A549 (cell line): ENCODE measurements around the gene IGF2BP1.

Experiments
- CHD2 ChIP-seq: fragments of 150-350 bp; IDR thresholded peaks from 2 replicates; pipeline ENCODE4 v1.6.1; 2014; ENCODE audit warnings: low read length; ENCODE audit not compliant: partially characterized antibody
- CTCF ChIP-seq: fragments of >200 bp; sonication (Bioruptor Twin); formaldehyde crosslinking; IDR thresholded peaks from 3 replicates; pipeline ENCODE4 v1.5.1; 2016
- ELK1 ChIP-seq: fragments of 150-350 bp; IDR thresholded peaks from 2 replicates; pipeline ENCODE4 v1.6.1; 2014; ENCODE audit warnings: low read depth, mild to moderate bottlenecking, low read length
- EP300 ChIP-seq, 2 experiments: fragments of >200 bp; sonication (Bioruptor Twin); formaldehyde crosslinking; IDR thresholded peaks; 2 replicates in 1 of 2; 3 replicates in 1 of 2; pipeline ENCODE4 v1.6.1; 2016 to 2017
- ESRRA ChIP-seq: fragments of 150-350 bp; IDR thresholded peaks from 2 replicates; pipeline ENCODE4 v1.6.1; 2014; ENCODE audit warnings: mild to moderate bottlenecking, low read length, borderline replicate concordance
- HDAC2 ChIP-seq: fragments of 200-600 bp; sonication (generic); IDR thresholded peaks from 2 replicates; pipeline ENCODE4 v1.6.1; 2016
- JUN ChIP-seq, 2 experiments: fragments of >200 bp; sonication (Bioruptor Twin); formaldehyde crosslinking; IDR thresholded peaks; 2 replicates in 1 of 2; 3 replicates in 1 of 2; pipeline ENCODE4 v1.6.1; 2016 to 2017
- KDM1A ChIP-seq: fragments of 200-600 bp; sonication (generic); IDR thresholded peaks from 2 replicates; pipeline ENCODE4 v1.6.1; 2016; ENCODE audit warnings: low read depth, mild to moderate bottlenecking
- POLR2A ChIP-seq: IDR thresholded peaks from 2 replicates; pipeline ENCODE4 v1.6.1; 2012; ENCODE audit warnings: mild to moderate bottlenecking, low read length
- RCOR1 ChIP-seq: fragments of 150-350 bp; IDR thresholded peaks from 2 replicates; pipeline ENCODE4 v1.6.1; 2014; ENCODE audit warnings: antibody characterized with exemption, low read length, low read depth
- TF ChIP-seq, protein P1 (sequence below): IDR thresholded peaks from 2 replicates; pipeline ENCODE4 v1.6.1; 2012
- TF ChIP-seq, protein P2 (sequence below): fragments of 450-650 bp; IDR thresholded peaks from 2 replicates; pipeline ENCODE4 v1.6.1; 2014; ENCODE audit warnings: antibody characterized with exemption
- TF ChIP-seq, protein P3 (sequence below): fragments of 200-600 bp; sonication (generic); IDR thresholded peaks from 2 replicates; pipeline ENCODE4 v1.6.1; 2016; ENCODE audit warnings: antibody characterized with exemption, mild to moderate bottlenecking, moderate library complexity

DNA sequence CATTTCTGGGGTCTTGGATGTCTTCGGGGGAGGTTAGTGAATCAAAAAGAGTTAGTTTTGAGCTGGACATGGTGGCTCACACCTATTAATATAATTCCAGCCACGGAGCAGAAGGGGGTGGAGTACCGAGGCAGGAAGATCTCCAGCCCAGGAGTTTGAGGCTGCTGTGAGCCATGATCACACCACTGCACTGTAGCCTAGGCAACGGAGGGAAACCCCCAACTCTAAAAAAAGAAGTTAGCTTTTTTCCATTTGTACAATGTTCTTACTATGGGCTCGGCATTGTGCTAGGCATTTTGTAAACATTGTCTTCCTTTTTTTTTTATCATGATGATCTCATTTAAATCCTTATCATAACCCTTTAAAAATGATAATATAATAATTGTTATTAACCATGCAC is 44.3 kb upstream of the IGF2BP1 start:
- TF ChIP-seq EP300 (IDR thresholded peaks at IDR 0.05) (no peak), CTCF (no peak), KDM1A (no peak), ELK1 (no peak), POLR2A (no peak), RCOR1 (no peak), HDAC2 (no peak), CHD2 (no peak), ESRRA (no peak), JUN (IDR thresholded peaks at IDR 0.05) (no peak)
- TF ChIP-seq, protein P1, sequence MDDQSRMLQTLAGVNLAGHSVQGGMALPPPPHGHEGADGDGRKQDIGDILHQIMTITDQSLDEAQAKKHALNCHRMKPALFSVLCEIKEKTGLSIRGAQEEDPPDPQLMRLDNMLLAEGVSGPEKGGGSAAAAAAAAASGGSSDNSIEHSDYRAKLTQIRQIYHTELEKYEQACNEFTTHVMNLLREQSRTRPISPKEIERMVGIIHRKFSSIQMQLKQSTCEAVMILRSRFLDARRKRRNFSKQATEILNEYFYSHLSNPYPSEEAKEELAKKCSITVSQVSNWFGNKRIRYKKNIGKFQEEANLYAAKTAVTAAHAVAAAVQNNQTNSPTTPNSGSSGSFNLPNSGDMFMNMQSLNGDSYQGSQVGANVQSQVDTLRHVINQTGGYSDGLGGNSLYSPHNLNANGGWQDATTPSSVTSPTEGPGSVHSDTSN = no peak
- TF ChIP-seq, protein P2, sequence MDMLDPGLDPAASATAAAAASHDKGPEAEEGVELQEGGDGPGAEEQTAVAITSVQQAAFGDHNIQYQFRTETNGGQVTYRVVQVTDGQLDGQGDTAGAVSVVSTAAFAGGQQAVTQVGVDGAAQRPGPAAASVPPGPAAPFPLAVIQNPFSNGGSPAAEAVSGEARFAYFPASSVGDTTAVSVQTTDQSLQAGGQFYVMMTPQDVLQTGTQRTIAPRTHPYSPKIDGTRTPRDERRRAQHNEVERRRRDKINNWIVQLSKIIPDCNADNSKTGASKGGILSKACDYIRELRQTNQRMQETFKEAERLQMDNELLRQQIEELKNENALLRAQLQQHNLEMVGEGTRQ = no peak
- TF ChIP-seq, protein P3, sequence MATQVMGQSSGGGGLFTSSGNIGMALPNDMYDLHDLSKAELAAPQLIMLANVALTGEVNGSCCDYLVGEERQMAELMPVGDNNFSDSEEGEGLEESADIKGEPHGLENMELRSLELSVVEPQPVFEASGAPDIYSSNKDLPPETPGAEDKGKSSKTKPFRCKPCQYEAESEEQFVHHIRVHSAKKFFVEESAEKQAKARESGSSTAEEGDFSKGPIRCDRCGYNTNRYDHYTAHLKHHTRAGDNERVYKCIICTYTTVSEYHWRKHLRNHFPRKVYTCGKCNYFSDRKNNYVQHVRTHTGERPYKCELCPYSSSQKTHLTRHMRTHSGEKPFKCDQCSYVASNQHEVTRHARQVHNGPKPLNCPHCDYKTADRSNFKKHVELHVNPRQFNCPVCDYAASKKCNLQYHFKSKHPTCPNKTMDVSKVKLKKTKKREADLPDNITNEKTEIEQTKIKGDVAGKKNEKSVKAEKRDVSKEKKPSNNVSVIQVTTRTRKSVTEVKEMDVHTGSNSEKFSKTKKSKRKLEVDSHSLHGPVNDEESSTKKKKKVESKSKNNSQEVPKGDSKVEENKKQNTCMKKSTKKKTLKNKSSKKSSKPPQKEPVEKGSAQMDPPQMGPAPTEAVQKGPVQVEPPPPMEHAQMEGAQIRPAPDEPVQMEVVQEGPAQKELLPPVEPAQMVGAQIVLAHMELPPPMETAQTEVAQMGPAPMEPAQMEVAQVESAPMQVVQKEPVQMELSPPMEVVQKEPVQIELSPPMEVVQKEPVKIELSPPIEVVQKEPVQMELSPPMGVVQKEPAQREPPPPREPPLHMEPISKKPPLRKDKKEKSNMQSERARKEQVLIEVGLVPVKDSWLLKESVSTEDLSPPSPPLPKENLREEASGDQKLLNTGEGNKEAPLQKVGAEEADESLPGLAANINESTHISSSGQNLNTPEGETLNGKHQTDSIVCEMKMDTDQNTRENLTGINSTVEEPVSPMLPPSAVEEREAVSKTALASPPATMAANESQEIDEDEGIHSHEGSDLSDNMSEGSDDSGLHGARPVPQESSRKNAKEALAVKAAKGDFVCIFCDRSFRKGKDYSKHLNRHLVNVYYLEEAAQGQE = no peak
